ENCODE data around the gene CD79A. TPM values are rescaled to one million over a fixed set of nuclear protein-coding genes. Genes with fewer than 3 reads are reported as not detected.

Gene CD79A
- polyA plus RNA-seq, 4 donors = 0.45 to 10.5 (median 4.9) TPM

GRCh38 chr19:41883463-41883820 is 6.4 kb downstream of the CD79A start:
- H3K36me3 ChIP-seq (ENCODE audit: control insufficient read depth in 3 of 3, insufficient read depth in 2 of 3, low read depth in 1 of 3, low read length in 3 of 3) = peaks cover 0 to 7% (median under 1%) of the 10 kb centered on the region in 3 donors
- H3K27me3 ChIP-seq (ENCODE audit: control insufficient read depth in 3 of 3, insufficient read depth in 3 of 3, low read length in 3 of 3) = peaks cover 0 to 14% (median 0%) of the 10 kb centered on the region in 3 donors
- DNase-seq (no peak), FAIRE-seq (no peak)
- H3K27ac ChIP-seq (ENCODE audit: low read depth in 1 of 3, low read length in 2 of 3) = peak overlapping the region; percentile 68 to 94 (median 73)
- WGBS, 3 donors = 1% methylated on average over 23 of the region's 23 CpGs
- peak overlapping the region; percentile 78 to 91 (median 80) for H3K4me3 ChIP-seq (ENCODE audit: low read depth in 1 of 3, low read length in 3 of 3)
- H3K4me1 ChIP-seq (ENCODE audit: control insufficient read depth in 3 of 3, insufficient read depth in 2 of 3, low read depth in 1 of 3, low read length in 2 of 3) = peaks cover 4 to 32% (median 7%) of the 10 kb centered on the region in 3 donors
- no peaks in the 10 kb centered on the region for H3K9me3 ChIP-seq (ENCODE audit: control insufficient read depth in 2 of 2, insufficient read depth in 1 of 2, low read depth in 1 of 2, low read length in 1 of 2)

- Histone ChIP-seq H3K36me3 (ENCODE audit: control insufficient read depth in 3 of 3, insufficient read depth in 2 of 3, low read depth in 1 of 3, low read length in 3 of 3) (peaks cover 2 to 14% (median 3%) of the 10 kb centered on the region in 3 donors), H3K4me1 (ENCODE audit: control insufficient read depth in 3 of 3, insufficient read depth in 2 of 3, low read depth in 1 of 3, low read length in 2 of 3) (peaks cover 4 to 32% (median 7%) of the 10 kb centered on the region in 3 donors), H3K27me3 (ENCODE audit: control insufficient read depth in 3 of 3, insufficient read depth in 3 of 3, low read length in 3 of 3) (peaks cover 0 to 14% (median 0%) of the 10 kb centered on the region in 3 donors), H3K4me3 (ENCODE audit: low read depth in 1 of 3, low read length in 3 of 3) (peak overlapping the region; percentile 78 to 91 (median 80)), H3K27ac (ENCODE audit: low read depth in 1 of 3, low read length in 2 of 3) (peak overlapping the region; percentile 68 to 94 (median 73)), H3K9me3 (ENCODE audit: control insufficient read depth in 2 of 2, insufficient read depth in 1 of 2, low read depth in 1 of 2, low read length in 1 of 2) (no peaks in the 10 kb centered on the region)
- FAIRE-seq = no peak
- 0 to 1% (median 0%) methylated on average over 34 to 66 of the region's 66 CpGs for WGBS, 3 donors
- peak; percentile 97 to 98 for DNase-seq
Observed at GRCh38 chr19:41883821-41884733, 7.0 kb downstream of the CD79A start.

- H3K4me3 ChIP-seq (ENCODE audit: low read depth in 1 of 3, low read length in 3 of 3) = peak overlapping the region in 2 of 3 donors; percentile 24 to 46
- H3K27ac ChIP-seq (ENCODE audit: low read depth in 1 of 3, low read length in 2 of 3) = peak overlapping the region; percentile 46 to 84 (median 63)
- H3K27me3 ChIP-seq (ENCODE audit: control insufficient read depth in 3 of 3, insufficient read depth in 3 of 3, low read length in 3 of 3) = peaks cover 0 to 12% (median 0%) of the 10 kb centered on the region in 3 donors
- H3K9me3 ChIP-seq (ENCODE audit: control insufficient read depth in 2 of 2, insufficient read depth in 1 of 2, low read depth in 1 of 2, low read length in 1 of 2) = no peaks in the 10 kb centered on the region
- peaks cover 4 to 32% (median 7%) of the 10 kb centered on the region in 3 donors for H3K4me1 ChIP-seq (ENCODE audit: control insufficient read depth in 3 of 3, insufficient read depth in 2 of 3, low read depth in 1 of 3, low read length in 2 of 3)
- DNase-seq (peak in 1 of 2 donors; percentile 67), FAIRE-seq (no peak)
- 39 to 45% (median 39%) methylated on average over 13 of the region's 13 CpGs for WGBS, 3 donors
- peaks cover 2 to 36% (median 5%) of the 10 kb centered on the region in 3 donors for H3K36me3 ChIP-seq (ENCODE audit: control insufficient read depth in 3 of 3, insufficient read depth in 2 of 3, low read depth in 1 of 3, low read length in 3 of 3)
Observed at GRCh38 chr19:41886761-41887710, 10.0 kb downstream of the CD79A start.

GRCh38 chr19:41887711-41888382 is 10.8 kb downstream of the CD79A start:
- Histone ChIP-seq H3K27me3 (ENCODE audit: control insufficient read depth in 3 of 3, insufficient read depth in 3 of 3, low read length in 3 of 3) (peaks cover 0 to 5% (median 0%) of the 10 kb centered on the region in 3 donors), H3K4me1 (ENCODE audit: control insufficient read depth in 3 of 3, insufficient read depth in 2 of 3, low read depth in 1 of 3, low read length in 2 of 3) (peaks cover 4 to 32% (median 7%) of the 10 kb centered on the region in 3 donors), H3K27ac (ENCODE audit: low read depth in 1 of 3, low read length in 2 of 3) (peak overlapping the region; percentile 46 to 82 (median 56)), H3K4me3 (ENCODE audit: low read depth in 1 of 3, low read length in 3 of 3) (peak overlapping the region in 2 of 3 donors; percentile 20 to 46), H3K36me3 (ENCODE audit: control insufficient read depth in 3 of 3, insufficient read depth in 2 of 3, low read depth in 1 of 3, low read length in 3 of 3) (peaks cover 2 to 44% (median 5%) of the 10 kb centered on the region in 3 donors), H3K9me3 (ENCODE audit: control insufficient read depth in 2 of 2, insufficient read depth in 1 of 2, low read depth in 1 of 2, low read length in 1 of 2) (no peaks in the 10 kb centered on the region)
- DNase-seq = peak; percentile 63 to 79
- 25 to 41% (median 28%) methylated on average over 17 of the region's 17 CpGs for WGBS, 3 donors
- no peak for FAIRE-seq

- Histone ChIP-seq H3K4me3 (ENCODE audit: low read depth in 1 of 3, low read length in 3 of 3) (no peak overlapping the region), H3K4me1 (ENCODE audit: control insufficient read depth in 3 of 3, insufficient read depth in 2 of 3, low read depth in 1 of 3, low read length in 2 of 3) (peaks cover 4 to 28% (median 7%) of the 10 kb centered on the region in 3 donors), H3K9me3 (ENCODE audit: control insufficient read depth in 2 of 2, insufficient read depth in 1 of 2, low read depth in 1 of 2, low read length in 1 of 2) (no peaks in the 10 kb centered on the region), H3K36me3 (ENCODE audit: control insufficient read depth in 3 of 3, insufficient read depth in 2 of 3, low read depth in 1 of 3, low read length in 3 of 3) (peaks cover 2 to 49% (median 5%) of the 10 kb centered on the region in 3 donors), H3K27ac (ENCODE audit: low read depth in 1 of 3, low read length in 2 of 3) (no peak overlapping the region), H3K27me3 (ENCODE audit: control insufficient read depth in 3 of 3, insufficient read depth in 3 of 3, low read length in 3 of 3) (no peaks in the 10 kb centered on the region)
- no peak for FAIRE-seq
- 82 to 90% (median 86%) methylated on average over 12 of the region's 12 CpGs for WGBS, 3 donors
- DNase-seq = no peak
Observed at GRCh38 chr19:41888926-41889325, 11.8 kb downstream of the CD79A start.

GRCh38 chr19:41889896-41890295 is 12.8 kb downstream of the CD79A start:
- Histone ChIP-seq H3K4me3 (ENCODE audit: low read depth in 1 of 3, low read length in 3 of 3) (no peak overlapping the region), H3K27me3 (ENCODE audit: control insufficient read depth in 3 of 3, insufficient read depth in 3 of 3, low read length in 3 of 3) (no peaks in the 10 kb centered on the region), H3K36me3 (ENCODE audit: control insufficient read depth in 3 of 3, insufficient read depth in 2 of 3, low read depth in 1 of 3, low read length in 3 of 3) (peaks cover 5 to 58% (median 7%) of the 10 kb centered on the region in 3 donors), H3K4me1 (ENCODE audit: control insufficient read depth in 3 of 3, insufficient read depth in 2 of 3, low read depth in 1 of 3, low read length in 2 of 3) (peaks cover 3 to 24% (median 7%) of the 10 kb centered on the region in 3 donors), H3K9me3 (ENCODE audit: control insufficient read depth in 2 of 2, insufficient read depth in 1 of 2, low read depth in 1 of 2, low read length in 1 of 2) (no peaks in the 10 kb centered on the region), H3K27ac (ENCODE audit: low read depth in 1 of 3, low read length in 2 of 3) (no peak overlapping the region)
- FAIRE-seq (no peak), DNase-seq (no peak)
- 78 to 88% (median 85%) methylated on average over 8 of the region's 8 CpGs for WGBS, 3 donors

GRCh38 chr19:41890936-41891335 is 13.9 kb downstream of the CD79A start:
- peaks cover 0 to 17% (median 2%) of the 10 kb centered on the region in 3 donors for H3K4me1 ChIP-seq (ENCODE audit: control insufficient read depth in 3 of 3, insufficient read depth in 2 of 3, low read depth in 1 of 3, low read length in 2 of 3)
- DNase-seq (no peak), FAIRE-seq (no peak)
- H3K27ac ChIP-seq (ENCODE audit: low read depth in 1 of 3, low read length in 2 of 3) = no peak overlapping the region
- H3K36me3 ChIP-seq (ENCODE audit: control insufficient read depth in 3 of 3, insufficient read depth in 2 of 3, low read depth in 1 of 3, low read length in 3 of 3) = peaks cover 7 to 69% (median 12%) of the 10 kb centered on the region in 3 donors
- no peak overlapping the region for H3K4me3 ChIP-seq (ENCODE audit: low read depth in 1 of 3, low read length in 3 of 3)
- WGBS, 3 donors = 94 to 96% (median 95%) methylated on average over 4 of the region's 4 CpGs
- H3K27me3 ChIP-seq (ENCODE audit: control insufficient read depth in 3 of 3, insufficient read depth in 3 of 3, low read length in 3 of 3) = no peaks in the 10 kb centered on the region
- no peaks in the 10 kb centered on the region for H3K9me3 ChIP-seq (ENCODE audit: control insufficient read depth in 2 of 2, insufficient read depth in 1 of 2, low read depth in 1 of 2, low read length in 1 of 2)
